HG02610 (cell line): Measurements from ENCODE around the gene EMC8.

Source experiments
- ATAC-seq: cut with Tn5 transposase; IDR thresholded peaks from one replicate; pipeline ENCODE4 v1.9.1; 2021; ENCODE audit warnings: mild to moderate bottlenecking, moderate library complexity; ENCODE audit not compliant: unreplicated experiment

The EMC8 gene

DNA sequence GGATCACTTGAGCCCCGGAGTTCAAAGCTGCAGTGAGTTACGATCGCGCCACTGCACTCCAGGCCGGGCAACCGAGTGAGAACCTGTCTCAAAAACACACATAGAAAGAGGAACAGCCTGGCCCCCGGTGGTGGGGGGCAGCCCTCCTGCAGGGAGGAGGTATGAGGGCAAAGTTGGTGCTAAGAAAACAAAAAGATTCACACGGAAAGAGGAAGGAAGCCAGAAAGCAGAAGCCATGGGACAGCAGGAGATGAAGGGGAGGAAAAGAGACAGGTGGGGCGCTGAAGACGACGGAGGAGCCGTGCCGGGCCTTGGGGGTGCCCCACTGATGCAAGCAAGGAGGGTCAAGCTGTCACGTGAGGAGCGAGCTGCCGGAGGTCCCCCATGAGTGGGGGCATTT, 40.2 kb downstream of the EMC8 start:
- ATAC-seq = no peak

GRCh38 chr16:85757341-85757822, 42.0 kb downstream of the EMC8 start:
- ATAC-seq = peak; percentile 31

- ATAC-seq = peak; percentile 58
Observed at GRCh38 chr16:85755929-85756768, 43.2 kb downstream of the EMC8 start.

DNA sequence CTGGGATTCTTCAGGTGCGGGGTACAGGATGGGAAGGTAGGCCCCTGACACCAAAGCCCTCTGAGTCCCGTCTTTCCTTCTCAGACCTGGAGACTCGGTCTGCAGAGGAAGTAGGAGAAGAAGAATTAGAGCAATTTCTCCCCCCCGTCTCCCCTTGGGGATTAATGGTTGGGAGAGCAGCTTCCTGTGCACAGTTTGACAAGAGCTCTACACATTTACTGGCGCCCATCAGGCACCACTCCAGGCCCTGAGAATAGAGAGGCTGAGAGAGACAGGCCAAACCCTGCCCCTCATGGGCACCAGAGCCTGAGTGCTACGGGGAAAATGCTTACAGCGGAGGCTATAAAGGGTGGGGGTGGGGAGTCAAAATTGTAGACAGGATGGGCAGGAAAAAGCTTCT, 44.9 kb downstream of the EMC8 start:
- no peak for ATAC-seq

DNA sequence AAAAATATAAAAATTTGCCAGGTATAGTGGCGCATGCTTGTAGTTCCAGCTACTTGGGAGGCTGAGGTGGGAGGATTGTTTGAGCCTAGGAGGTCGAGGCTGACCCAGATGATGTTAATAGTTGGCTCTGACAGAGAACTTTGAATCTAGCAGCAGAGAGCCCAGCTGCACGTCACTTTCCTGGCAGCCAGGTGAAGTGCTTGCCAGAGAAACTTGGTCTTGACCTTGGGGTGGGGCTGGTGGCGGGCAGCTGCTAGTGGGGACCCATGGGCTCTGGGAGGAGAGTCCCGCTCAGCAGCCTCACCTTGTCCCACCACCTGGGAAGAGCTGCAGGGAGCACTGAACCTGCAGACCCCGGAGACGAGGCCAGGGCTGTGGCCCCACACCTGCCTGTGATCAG, 45.4 kb downstream of the EMC8 start:
- ATAC-seq = no peak

DNA sequence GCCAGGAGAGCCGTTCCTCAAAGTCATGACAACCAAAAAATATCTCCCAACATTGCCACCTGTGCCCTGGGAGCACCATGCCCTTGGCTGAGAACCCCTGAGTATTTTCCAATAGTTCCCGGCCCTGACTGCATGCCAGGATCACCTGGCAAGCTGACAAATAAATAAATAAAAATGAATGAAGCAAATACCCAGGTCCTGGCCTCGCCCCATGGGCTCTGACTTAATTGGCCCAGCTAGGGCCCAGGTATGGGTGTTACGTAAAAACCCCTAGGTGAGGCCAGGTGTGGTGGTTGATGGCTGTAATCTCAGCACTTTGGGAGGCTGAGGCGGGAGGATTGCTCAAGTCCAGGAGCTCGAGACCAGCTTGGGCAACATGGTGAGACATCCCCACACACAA, 45.8 kb downstream of the EMC8 start:
- no peak for ATAC-seq

DNA sequence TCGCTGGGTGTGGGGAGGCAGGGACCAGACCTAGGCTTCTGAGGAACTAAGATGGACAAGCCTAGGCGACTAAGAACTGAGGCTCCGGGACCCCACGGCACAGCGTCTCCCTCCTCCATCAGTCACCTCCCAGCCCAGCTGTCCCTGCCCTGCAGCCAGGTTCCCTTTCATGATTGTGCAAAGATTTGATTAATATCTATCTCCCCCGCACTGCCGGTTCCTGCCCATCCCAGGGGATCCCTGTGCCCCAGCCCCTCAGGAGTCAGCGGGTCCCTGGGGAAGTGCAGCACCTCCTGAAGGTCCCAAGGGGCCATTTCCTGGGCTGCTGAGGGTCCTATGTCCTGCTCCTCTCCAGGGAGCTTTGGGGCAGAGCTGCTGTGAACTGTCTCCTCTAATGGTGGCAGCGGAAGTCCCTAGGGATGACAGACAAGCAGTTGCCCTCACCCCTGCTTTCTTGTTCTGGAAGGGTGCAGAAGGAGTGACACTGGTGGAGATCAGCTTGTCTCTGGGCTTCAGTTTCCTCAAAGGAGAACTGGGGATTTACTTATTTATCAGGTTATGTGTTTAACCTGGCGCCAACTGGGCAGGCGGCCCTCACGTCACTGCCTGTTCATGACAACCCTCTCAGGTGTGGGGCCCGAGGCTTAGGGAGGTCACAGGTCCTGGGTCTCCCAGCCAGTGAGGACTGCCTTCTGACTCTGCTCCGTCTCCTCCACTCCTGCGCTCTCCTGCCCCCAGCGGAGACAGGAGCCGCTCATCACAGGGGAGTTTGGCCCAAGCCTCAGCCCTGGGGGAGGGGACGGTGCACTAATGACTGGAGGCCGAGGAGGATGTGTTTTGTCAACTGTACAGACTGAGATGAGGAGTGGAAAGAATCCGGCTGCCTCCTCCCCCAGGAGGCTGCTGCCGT, 46.6 kb downstream of the EMC8 start:
- ATAC-seq = no peak

DNA sequence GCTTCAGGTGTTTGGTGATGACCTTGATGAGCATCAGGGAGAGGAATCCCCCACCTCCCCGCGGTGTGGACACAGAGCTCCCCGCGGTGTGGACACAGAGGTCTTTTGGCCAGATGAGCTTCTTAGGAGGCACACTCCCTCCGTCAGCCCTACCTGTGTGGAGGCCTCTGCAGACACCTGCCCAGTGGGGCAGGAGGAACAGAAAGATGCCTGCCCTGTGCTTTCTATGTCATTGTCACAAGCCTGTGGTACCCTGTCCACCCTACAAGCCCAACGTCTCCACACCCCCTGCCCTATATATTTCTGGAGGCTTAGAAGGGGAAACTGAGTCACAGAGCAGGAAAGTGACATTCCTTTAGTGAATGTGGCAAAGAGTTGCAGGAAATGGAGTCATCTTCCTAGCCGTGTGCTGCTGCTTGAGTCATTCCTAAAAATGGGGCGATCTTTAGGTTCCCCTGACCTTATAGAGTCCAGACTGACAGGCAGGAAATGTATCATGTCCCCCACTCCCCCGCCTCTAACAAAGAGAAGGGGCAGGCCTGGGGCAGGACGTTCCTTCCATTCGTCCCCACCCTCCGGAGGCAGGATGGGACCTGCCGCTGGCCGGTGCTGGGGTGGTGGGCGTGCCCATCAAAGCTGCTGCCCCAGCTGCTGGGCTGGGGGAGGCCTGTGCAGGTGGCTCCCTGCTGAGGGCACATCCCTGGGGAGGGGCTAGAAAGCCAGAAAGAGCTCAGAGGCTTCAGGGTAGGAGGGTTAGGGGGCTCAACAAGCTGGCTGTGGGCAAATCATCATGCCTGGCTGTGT, 47.4 kb downstream of the EMC8 start:
- ATAC-seq = no peak

GRCh38 chr16:85750827-85751697, 48.3 kb downstream of the EMC8 start, which contains the start of gene C16orf74:
C16orf74 (minus strand) TSS chr16:85751096; CDS start chr16:85735217, 15,879 bp downstream.
- peak; percentile 43 for ATAC-seq

GRCh38 chr16:85750146-85750826, 49.1 kb downstream of the EMC8 start:
- ATAC-seq = no peak

DNA sequence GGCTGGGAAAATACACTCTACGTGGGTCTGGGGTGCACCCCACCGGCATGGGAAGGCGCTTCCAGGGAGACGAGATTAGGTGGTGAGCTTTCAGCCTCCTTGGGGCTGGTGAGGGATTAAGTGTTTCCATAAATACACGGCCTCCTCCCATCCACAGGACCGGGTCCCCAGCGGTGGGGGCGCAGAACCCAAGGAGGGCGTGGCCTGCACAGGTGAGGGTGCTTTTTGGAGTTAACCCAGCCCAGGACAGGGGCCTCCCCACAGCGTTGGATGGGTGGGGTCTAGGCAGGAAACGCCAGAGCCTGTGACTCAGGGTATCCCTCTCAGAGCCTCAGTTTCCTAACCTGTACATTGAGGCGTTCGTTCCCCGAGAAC, 49.6 kb downstream of the EMC8 start:
- ATAC-seq = no peak

- no peak for ATAC-seq
Observed at GRCh38 chr16:85746460-85747215, 52.7 kb downstream of the EMC8 start.

DNA sequence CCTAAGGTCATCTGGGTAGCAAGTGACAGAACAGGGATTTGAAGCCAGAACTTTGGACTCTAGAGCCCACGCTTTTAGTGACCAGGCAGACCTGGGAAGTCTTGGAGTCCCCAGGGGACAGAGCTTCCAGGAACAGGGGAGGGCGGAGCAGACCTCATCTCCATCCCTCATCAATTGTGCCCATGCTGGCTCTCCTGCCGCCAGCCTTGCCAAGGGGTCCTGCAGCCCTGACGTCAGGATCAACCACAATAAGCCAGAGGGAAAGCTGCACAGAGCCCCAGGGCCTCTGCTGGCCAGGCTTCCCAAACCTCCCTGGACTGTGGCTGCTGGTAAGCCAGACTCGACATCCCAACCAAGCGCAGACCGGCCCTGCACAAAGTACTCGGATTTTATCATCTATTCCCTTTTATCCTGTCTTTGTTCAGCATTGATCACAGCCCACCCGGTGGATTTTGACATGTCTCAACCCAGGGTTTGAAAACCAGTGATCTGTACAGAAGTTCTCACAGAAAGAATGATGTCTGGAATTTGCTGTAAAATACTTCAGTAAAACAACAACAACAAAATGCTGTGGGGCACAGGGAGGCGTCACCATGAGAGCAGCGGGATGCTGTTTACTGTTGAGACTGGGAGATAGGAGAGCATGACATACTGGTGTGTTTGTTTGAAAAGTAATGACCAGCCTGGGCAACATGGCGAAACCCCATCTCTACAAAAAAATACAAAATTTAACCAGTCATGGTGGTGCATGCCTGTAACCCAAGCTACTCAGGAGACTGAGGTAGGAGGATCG, 60.2 kb downstream of the EMC8 start:
- no peak for ATAC-seq

- ATAC-seq = no peak
Observed at GRCh38 chr16:85736921-85737320, 62.4 kb downstream of the EMC8 start.

GRCh38 chr16:85735946-85736345, 63.4 kb downstream of the EMC8 start:
- ATAC-seq = no peak

DNA sequence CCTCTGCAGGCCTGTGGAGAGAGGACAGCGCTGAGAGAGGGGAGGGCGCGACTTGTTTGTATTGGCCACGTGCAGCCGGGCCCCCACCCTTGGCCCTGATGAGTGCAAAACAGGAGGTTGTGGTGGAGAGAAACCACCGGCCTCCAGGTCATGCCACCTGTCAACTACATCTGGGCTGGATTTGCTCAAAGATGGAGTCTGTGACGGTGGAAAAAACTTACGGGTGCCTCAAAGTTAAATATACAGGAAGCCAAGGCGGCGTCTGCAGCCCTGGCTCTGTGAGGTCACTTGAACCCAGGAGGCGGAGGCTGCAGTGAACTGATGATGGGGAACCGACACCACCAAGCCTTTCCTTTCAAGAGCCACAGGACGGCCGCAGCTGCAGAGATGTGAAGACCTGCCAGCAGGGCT, 64.1 kb downstream of the EMC8 start:
- ATAC-seq = peak; percentile 56

GRCh38 chr16:85734311-85735017, 64.9 kb downstream of the EMC8 start:
- ATAC-seq = no peak
